Osteoblast (primary cell): Measurements from ENCODE around the gene NUDT4. TPM values are rescaled to one million over a fixed set of nuclear protein-coding genes. Genes with fewer than 3 reads are reported as not detected.

ENCODE experiments used
- DNase-seq: peaks from one replicate; pipeline ENCODE4 v3.0.0; 2011; ENCODE audit warnings: low spot score, mixed read lengths; ENCODE audit not compliant: insufficient read length; ENCODE audit errors: missing footprints
- H2AFZ ChIP-seq: 2 replicates; pipeline ENCODE4 v1.6.0; 2011; ENCODE audit warnings: mild to moderate bottlenecking, low read length
- H3K27ac ChIP-seq: 2 replicates; pipeline ENCODE4 v1.5.1; 2011; ENCODE audit warnings: mild to moderate bottlenecking, low read depth, low read length, moderate library complexity
- H3K27me3 ChIP-seq: 2 replicates; pipeline ENCODE4 v1.6.0; 2012; ENCODE audit warnings: mild to moderate bottlenecking, control low read depth, inconsistent platforms, low read length, moderate library complexity; ENCODE audit not compliant: insufficient read depth
- H3K36me3 ChIP-seq: 2 replicates; pipeline ENCODE4 v1.5.1; 2011; ENCODE audit warnings: mild to moderate bottlenecking, low read length, control low read depth, moderate library complexity; ENCODE audit not compliant: insufficient read depth
- H3K4me1 ChIP-seq: 2 replicates; pipeline ENCODE4 v1.5.1; 2011; ENCODE audit warnings: mild to moderate bottlenecking, low read length, control low read depth, moderate library complexity; ENCODE audit not compliant: insufficient read depth
- H3K4me2 ChIP-seq: 2 replicates; pipeline ENCODE4 v1.6.0; 2011; ENCODE audit warnings: mild to moderate bottlenecking, low read length; ENCODE audit not compliant: insufficient read depth
- H3K4me3 ChIP-seq: fragments of 200-600 bp; sonication (generic); 3 replicates; pipeline ENCODE4 v1.5.1; 2012; ENCODE audit warnings: mild to moderate bottlenecking, low read length, inconsistent platforms; ENCODE audit not compliant: insufficient read depth
- H3K79me2 ChIP-seq: 2 replicates; pipeline ENCODE4 v1.6.0; 2012; ENCODE audit warnings: mild to moderate bottlenecking, low read length, control low read depth, inconsistent platforms; ENCODE audit not compliant: insufficient read depth
- H3K9me3 ChIP-seq: 2 replicates; pipeline ENCODE4 v1.5.1; 2011; ENCODE audit warnings: low read depth, low read length, control low read depth
- H4K20me1 ChIP-seq: 2 replicates; pipeline ENCODE4 v1.6.0; 2012; ENCODE audit warnings: mild to moderate bottlenecking, low read length, control low read depth; ENCODE audit not compliant: insufficient read depth
- CTCF ChIP-seq: IDR thresholded peaks from 2 replicates; pipeline ENCODE4 v1.5.1; 2011; ENCODE audit warnings: mild to moderate bottlenecking, low read depth, low read length, moderate library complexity; ENCODE audit errors: extremely low read depth
- total RNA-seq: library from RNA; depleted of rRNA; stranded (reverse); fragments of >200 nt; gene quantifications from 2 replicates; pipeline ENCODE4 v1.2.3, GENCODE V29; 2012

Gene NUDT4
- total RNA-seq, 1 donor: 145 TPM

GRCh38 chr12:93341409-93342049, 36.2 kb upstream of the NUDT4 start:
- H3K4me1 ChIP-seq: peaks cover 4% of the 10 kb centered on the region
- H3K4me2 ChIP-seq: no peak overlapping the region
- H3K4me3 ChIP-seq: no peak overlapping the region
- H3K27ac ChIP-seq: no peak overlapping the region
- no peaks in the 10 kb centered on the region for H3K27me3 ChIP-seq
- no peaks in the 10 kb centered on the region for H3K36me3 ChIP-seq
- DNase-seq: no peak
- H3K79me2 ChIP-seq: no peaks in the 10 kb centered on the region
- TF ChIP-seq CTCF: no peak
- H3K9me3 ChIP-seq: no peaks in the 10 kb centered on the region
- no peak overlapping the region for H2AFZ ChIP-seq
- H4K20me1 ChIP-seq: no peaks in the 10 kb centered on the region

GRCh38 chr12:93347054-93347785, 30.5 kb upstream of the NUDT4 start:
- no peak for TF ChIP-seq CTCF
- no peak overlapping the region for H3K27ac ChIP-seq
- no peaks in the 10 kb centered on the region for H3K27me3 ChIP-seq
- H4K20me1 ChIP-seq: no peaks in the 10 kb centered on the region
- no peaks in the 10 kb centered on the region for H3K36me3 ChIP-seq
- DNase-seq: no peak
- no peak overlapping the region for H2AFZ ChIP-seq
- no peak overlapping the region for H3K4me3 ChIP-seq
- H3K79me2 ChIP-seq: no peaks in the 10 kb centered on the region
- H3K4me2 ChIP-seq: no peak overlapping the region
- no peaks in the 10 kb centered on the region for H3K9me3 ChIP-seq
- H3K4me1 ChIP-seq: no peaks in the 10 kb centered on the region

GRCh38 chr12:93348575-93349435, 28.9 kb upstream of the NUDT4 start:
- Histone ChIP-seq H4K20me1 (no peaks in the 10 kb centered on the region), H2AFZ (no peak overlapping the region), H3K27ac (no peak overlapping the region), H3K4me1 (no peaks in the 10 kb centered on the region), H3K4me2 (no peak overlapping the region), H3K9me3 (no peaks in the 10 kb centered on the region), H3K27me3 (no peaks in the 10 kb centered on the region), H3K36me3 (no peaks in the 10 kb centered on the region), H3K79me2 (no peaks in the 10 kb centered on the region), H3K4me3 (no peak overlapping the region)
- DNase-seq: no peak
- no peak for TF ChIP-seq CTCF

- Histone ChIP-seq H3K27ac (no peak overlapping the region), H2AFZ (no peak overlapping the region), H3K27me3 (no peaks in the 10 kb centered on the region), H3K79me2 (no peaks in the 10 kb centered on the region), H3K4me3 (no peak overlapping the region), H3K4me1 (no peaks in the 10 kb centered on the region), H4K20me1 (no peaks in the 10 kb centered on the region), H3K4me2 (no peak overlapping the region), H3K36me3 (no peaks in the 10 kb centered on the region), H3K9me3 (no peaks in the 10 kb centered on the region)
- no peak for DNase-seq
- TF ChIP-seq CTCF: no peak
These were observed 26.0 kb upstream of the NUDT4 start for GRCh38 chr12:93351726-93352125.
